Muscle of back (tissue), 11 donors: Measurements from ENCODE around the gene PRUNE2. TPM values are rescaled to one million over a fixed set of nuclear protein-coding genes. Genes with fewer than 3 reads are reported as not detected.

ENCODE experiments used
- DNase-seq, 3 donors: peaks; one replicate each; pipeline versions ENCODE4 v3.0.0 to v3.0.0-alpha.2; 2013
- polyA plus RNA-seq, 10 donors: library from polyadenylated mRNA; unstranded; fragments of 120-200 nt; gene quantifications; one replicate each; pipeline ENCODE4 v1.2.1, GENCODE V29; 2013; ENCODE audit not compliant: insufficient read length in 10 of 10

Gene PRUNE2
- polyA plus RNA-seq, 10 donors = 10.3 to 17.7 (median 12.8) TPM

DNA sequence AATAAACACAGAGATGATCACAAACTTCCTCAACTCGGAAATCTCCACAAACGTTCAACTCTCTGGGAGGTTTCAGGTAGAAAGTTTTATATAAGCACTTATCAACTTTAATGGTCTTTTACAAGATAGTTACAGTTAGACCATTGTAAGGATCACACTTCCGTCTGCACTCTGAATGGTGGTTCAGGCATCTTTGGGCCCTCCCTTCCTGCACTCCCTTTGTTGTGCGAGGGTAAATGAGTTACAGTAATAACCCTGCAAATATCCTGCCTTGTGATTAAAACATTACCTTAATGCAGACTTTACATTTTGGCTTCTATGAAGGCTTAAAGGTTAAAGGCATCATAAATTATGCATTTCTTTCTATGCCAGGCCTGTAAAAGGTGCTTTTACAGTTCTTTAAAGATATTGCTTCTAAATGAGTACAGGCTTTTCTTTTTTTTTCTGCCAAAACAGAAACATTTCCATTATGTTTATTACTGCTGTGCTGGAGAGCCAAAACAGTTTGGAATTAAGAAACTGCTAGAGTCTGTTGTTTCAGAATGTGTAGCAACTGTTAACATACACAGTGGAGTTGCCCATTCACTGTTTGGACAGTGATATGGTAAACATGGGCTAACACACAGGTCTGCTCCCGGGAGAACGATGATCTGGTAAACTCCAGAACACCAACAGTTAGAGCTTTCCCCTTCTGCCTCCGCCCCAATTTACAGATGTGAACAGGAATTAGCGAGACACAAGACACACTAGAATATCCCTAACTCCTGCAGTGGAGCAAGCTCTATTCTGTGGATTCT lies 1.1 kb downstream of the PRUNE2 start:
- no peak for DNase-seq

DNA sequence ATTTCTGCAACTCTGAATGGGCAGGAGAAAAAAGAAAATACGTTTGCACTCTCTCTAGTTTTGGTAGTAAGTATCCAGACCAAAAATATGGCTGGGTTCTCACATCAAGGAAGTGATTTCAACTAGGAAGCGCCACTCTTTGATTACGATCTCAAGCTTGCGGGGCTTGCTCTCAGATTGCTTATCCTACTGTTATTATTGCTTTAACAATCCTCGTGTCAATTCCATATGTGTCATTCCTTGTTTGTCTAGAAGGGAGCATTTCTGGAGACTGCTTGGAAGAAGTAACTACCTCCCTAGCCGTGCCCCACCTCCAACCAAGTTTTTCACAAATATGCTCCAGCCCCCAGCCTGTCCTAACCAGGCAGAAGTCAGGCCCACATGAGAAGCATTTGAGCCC lies 3.5 kb downstream of the PRUNE2 start:
- DNase-seq = no peak

DNA sequence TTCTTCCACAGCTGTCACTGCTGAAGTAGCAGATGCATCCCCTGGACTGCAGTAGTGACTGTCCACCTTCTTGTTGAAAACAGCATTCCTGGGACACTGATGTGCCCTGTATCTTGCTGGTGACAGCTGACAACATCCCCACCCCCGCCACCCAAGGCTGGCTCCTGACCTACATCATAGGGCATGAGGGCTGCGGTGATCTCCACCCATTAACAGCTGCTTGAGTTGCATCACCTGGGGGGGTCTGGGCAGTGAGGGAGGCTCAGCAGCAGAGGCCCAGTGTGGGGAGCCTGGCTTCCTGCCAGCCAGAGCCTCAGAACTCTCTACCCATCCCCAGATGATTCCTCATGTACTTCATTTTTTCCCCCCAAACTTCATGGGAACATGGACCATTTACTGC lies 4.1 kb downstream of the PRUNE2 start:
- DNase-seq = no peak

DNA sequence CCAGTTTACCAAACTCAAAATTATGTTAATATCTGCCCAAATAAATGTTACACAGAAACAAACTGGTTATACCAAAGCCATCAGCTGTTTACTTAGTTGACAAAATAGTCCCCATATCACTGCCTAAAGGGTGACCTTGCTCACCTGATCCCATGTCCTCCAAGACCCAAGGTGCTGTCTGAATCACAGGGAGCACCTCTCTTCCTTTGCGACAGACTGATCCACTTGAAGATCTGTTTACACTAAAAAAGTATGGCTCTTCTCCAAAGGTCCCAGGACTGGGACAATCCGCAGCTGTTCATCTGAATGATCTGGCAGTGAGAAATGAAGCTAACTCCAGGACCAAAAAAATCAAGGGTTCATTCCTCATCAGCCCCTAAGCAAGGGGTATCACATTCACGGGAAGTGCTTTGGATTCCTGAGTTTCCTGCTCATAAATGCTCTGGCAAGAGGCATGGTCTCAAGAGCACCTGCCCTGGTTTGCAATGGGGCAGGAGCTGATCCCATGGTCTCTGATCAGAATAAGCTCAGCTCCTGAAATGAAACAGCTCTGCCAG lies 5.0 kb downstream of the PRUNE2 start:
- DNase-seq = no peak

DNA sequence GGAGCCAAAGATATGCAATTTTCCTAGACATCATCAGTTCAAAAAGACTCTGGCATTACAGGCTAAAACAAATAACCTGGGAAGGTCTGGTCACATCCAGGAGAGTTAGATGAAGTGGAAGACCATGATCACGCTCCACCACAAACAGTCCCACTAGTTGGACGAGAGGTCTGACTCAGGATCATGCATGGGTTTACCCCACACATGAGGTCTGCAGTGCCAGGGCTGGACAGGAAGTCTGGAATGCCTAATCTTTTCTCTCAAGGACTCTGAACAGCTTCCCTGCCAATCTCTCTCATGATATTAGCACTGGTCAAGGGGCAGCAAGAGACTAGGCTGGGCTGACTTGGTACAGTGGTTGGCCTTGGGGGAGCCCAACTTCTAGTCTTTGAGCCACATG lies 7.1 kb downstream of the PRUNE2 start:
- no peak for DNase-seq

DNA sequence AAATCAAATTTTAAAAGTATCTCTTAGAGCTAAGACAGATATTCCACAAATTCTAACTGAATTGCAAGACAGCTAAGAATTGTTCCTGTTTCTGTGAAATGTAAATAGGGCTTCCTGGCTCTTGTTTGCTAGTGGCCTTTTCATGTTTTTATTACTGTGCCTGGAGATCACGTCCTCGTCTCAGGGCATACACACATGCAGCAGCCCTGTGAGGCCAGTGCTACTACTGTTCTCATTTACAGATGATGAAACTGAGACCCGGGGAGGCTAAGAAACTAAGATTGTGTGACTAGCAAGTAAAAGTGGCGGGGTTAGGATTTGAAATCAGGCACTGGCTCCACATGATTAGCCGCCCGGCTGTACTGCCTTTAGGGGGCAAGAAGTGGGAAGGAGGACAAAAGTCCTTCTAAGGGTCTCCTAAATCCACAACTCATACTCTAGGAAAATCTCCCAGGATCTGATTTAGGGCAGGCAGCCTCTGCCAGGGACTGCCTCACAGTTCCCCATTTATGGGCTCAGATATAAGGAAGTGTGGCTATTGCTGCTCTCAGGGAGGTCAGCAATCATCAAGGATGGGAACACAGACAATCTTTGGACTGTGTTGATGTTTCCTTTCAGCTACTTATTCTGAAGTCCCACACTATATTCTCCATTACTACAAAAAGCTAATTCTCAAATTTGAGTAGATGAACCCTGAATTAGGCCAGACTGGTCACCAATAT lies 7.9 kb downstream of the PRUNE2 start:
- no peak for DNase-seq

DNA sequence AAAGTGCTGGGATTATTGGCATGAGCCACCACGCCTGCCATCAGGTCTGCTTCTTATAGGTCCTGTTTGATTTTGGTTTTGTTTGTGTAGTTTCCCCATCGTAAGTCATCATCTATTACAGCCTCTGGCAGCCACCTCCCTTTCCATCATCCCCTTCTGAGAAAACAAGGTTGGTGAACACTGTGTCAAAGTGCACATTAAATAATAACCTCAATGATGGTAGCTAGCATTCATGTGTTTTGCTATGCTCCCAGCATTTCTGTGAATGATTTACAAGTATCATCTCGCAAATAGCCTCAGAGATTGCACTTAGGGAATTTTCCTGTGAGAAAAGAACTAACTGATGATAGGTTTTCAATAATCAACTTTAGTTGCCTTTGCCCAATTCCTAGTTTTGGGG lies 9.9 kb downstream of the PRUNE2 start:
- DNase-seq = no peak

DNA sequence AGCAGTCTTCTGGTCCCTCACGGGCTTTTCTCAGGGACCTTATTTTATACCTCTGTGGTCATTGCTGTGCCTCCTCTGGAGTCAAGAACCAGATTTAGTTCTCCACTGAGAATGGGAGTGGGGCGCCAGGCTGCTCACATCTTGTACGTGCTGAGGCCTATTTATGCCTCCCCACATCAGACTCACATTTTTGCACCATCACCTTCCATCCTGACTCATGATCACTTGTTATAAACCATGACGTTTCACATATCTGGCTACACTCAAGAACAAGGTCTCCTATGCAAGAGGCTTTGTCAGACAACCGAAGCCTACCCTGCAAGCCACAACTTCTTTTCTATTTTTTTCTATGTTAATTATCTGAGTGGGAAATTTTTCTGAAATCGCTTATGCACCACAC lies 10.7 kb downstream of the PRUNE2 start:
- no peak for DNase-seq

DNA sequence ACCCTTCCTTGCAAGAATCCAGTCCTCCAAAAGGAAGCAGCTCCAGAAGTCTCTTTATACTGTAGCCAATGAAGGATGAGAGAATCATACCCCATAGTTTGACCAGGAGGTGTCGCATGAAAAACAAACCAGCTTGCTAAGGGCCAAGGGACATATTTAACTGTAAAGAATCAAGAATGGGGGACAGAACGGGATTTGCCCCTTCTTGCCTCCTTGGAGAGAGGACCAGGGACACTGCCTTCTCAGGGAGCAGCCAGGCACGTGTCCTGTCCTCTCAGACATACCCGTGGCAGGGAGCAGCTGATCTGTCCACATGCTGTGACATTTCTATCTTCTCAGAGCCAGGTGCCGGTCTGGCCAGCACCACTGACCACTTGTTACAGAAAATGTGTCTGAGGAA lies 11.7 kb downstream of the PRUNE2 start:
- DNase-seq = no peak

DNA sequence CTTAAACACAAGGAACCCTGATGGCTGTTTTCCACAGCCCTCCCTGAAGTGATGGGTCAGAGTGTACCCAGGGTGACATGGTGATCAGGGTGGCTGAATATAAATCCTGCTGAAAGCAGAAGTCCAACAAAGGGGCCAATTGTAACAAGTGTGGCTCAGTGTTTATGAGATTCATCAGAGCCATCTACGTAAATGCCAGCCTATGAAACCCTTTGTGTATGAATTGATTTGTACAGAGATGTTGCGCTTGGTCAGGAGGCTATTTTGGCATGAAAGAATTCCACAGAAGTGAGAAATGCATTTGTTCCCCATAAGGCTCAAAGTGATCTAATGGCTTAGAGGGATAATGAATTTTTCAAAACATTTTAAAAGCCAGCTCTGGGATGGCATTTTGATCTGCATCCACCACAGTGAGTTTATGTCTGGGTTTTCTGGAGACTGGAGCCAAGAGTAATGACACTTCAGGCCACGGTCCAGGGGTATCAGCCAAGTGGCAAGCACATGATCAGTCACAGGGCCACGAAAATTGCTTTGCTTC lies 12.4 kb downstream of the PRUNE2 start:
- DNase-seq = peak in 2 of 3 donors; percentile 37 to 38

DNA sequence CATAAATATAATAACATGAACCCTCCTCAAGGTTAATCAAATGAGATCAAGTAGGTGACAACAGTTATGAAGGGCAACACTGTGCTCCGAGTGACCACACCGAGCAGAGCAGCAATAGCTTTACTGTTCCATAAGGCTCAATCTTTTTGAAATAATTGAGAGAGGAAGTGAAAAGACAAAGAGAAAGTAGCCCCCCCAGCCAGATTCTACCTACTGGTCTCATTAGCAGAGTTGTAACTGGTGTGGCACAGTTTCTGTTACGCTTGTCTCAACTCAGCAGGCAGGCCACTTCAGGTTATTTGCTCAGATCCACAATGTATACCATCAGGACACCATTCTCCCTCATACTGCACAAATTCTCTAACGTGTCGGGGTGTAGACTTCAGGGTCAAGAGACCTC lies 14.0 kb downstream of the PRUNE2 start:
- DNase-seq = no peak

DNA sequence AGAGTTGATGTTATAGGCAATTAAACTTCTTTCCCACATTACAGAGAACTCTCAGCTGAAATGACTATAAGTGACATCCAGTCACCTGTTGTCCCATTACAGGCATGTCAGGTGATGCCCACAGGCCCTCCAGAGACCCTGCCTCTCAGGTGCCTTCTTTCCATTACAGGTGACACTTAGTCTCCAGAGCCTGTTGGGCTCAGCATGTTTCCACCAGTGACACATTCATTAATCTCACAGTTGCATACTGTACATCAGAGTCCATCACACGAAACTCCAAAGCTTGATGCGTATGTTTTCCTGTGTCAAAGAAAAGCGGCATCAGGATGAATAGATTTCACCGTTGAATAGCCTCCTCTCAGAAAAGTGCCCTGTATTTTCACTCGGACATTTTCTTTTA lies 14.6 kb downstream of the PRUNE2 start:
- DNase-seq = no peak

DNA sequence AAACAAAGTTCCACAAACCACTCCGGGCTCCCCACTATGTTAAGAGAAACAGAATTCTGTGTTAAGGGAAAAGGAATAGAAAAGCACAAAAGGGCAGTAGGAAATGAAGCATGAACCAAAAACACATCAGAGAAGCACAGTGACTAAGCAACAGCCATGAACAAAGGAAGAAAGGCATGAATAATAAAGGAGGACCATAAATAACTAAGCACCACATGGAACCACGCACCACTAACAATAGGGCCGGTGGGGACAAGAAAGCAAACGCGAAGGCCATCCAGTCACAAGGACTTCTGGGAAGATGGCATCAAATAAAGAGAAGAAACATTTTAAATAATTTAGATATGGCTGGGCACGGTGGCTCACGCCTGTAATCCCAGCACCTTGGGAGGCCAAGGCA lies 18.0 kb downstream of the PRUNE2 start:
- DNase-seq = no peak

DNA sequence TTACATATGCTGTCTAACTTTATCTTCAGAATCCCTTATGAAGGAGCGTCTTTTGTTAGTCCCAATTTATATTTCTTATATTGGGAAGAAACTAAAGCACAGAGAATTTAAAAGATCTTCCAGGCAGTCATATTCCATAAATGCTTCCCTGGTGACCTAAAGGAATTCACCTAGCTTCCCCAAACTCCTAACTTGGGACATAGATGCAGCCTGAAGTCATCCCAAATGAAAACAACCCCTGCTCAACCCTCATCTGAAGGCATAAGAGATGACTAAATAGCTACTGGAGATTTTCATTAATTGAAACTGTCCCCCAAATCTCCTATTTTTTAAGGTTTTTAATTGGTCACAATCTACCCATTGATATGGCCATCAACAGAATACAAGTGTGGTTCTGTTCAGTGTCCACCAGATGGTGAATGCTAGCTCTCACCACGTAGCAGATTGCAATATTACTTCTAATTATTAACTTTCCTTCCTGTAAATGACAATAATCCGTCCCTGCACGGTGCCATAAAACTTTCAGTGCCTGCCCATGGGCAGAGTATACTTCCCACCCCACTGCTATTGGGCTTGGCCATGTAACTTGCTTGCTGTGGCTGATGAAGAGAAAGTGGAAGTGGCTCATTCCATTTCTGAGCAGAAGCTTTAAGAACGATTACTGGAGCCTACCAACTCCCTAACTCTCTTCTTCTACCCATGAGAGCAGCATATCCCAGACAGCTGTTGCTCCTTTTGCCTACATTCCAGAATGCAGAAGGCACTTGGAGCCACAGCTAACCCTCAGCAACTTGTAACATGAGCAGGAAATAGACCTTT lies 18.7 kb downstream of the PRUNE2 start:
- no peak for DNase-seq

DNA sequence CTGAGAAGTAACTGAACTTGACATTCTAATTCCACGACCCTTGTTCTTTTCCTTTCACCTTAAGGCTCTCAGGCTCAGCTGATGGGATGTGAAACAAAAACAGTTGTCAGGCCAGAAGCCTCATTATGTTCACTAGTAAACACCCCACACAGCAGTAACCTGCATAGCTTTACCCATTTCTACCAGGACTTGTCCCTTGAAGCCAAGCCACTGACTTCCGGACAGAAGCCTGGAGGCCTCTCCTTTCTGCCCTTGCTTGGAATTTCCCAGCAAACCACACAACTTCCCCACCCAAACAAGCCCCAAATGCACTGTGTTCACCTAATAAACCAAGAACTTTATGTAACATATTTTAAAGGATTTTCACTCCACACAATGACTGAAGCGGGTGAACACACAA lies 19.6 kb downstream of the PRUNE2 start:
- DNase-seq = no peak

DNA sequence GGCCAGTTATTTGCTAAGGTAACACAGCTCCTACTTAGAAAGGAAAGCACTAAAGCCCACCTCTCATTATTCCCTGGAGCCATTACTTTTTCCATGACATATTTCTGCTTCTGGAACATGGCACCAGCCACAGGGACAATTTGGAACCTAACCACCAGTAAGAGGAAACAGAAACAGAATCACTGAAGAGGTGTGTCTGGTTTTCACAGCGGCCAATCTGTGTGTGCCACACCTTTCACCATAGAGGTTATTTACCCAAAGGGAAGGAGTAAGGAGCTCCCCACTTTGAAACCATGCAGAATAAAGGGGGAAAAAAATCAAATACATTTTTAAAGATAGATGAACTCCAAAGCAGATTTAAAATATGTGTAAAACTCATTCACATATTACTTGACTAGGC lies 21.1 kb downstream of the PRUNE2 start:
- no peak for DNase-seq

DNA sequence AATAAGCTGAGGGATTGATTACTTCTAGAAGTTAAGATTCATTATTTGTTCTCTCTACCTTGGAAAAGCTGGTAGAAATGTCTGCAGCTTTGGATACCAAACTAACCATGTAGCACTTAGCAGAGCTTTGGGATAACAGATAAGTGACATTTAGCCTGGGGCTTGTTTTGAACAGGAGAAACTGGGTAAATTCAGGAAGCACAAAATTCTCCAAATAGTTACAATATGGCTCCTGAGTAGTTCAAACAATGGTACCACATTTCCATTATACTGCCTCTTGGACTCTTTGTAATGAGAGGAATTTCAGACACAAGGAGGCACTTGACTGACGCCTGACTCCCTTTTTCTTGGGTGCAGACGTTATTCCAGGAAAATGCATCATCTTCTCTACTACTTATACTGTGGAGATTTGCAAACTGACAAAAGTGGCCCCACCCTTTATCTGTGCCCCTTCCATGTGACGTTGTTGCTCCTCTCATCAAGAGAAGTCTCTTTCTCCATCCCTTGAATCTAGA lies 22.5 kb downstream of the PRUNE2 start:
- DNase-seq = no peak

DNA sequence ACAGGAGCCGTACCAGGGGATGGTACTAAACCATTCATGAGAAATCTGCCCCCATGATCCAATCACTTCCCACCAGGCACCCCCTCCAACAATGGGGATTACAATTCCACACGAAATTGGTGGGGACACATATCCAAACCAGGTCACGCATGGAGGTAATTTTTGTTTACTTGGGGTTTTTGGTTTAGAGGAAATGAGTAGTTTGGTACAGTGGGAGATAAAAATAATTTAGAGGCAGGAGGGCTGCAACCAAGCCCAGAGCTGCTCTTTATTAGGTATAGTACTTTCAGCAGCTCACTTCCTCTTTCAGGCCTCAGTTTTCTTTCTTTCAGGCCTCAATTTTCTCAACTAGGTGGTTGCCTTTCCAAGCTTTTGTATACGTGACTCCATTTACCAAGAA lies 23.2 kb downstream of the PRUNE2 start:
- DNase-seq = no peak

DNA sequence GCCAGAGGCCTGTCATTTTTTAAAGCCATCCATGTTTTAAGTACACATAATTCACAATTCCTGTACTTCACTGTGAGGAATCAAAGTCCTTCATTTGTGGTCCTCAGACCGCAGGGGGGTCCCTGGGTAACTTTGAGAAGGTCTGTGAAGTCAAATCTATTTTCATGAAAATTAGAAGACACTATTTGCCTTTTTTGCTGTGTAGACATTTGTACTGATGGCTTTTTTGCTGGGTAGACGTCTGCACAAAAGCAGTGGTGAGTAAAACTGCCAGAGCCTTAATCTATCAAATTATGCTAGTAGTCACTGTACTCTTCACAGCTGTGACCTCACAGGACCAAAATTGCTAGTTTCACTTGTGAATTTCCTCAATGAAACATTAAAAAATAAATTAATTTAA lies 25.7 kb downstream of the PRUNE2 start:
- DNase-seq = no peak

DNA sequence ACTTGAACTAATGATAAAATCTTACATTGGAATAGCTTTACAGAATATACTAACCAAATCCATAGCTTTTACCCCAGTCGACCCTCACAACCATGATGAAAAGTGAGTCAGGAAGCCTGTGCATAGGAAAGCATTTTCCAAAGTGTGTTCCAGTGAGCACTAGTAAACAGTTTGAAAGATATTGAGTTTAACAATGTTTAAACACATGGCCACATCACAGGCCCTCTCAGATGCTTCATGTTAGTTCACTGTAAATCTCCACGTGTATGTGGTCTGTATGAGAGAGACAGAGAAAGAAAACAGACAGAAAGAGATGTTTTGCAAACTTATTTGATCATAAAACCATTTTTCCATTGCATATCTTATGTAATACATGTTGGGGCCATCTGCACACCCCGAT lies 27.0 kb downstream of the PRUNE2 start:
- no peak for DNase-seq

DNA sequence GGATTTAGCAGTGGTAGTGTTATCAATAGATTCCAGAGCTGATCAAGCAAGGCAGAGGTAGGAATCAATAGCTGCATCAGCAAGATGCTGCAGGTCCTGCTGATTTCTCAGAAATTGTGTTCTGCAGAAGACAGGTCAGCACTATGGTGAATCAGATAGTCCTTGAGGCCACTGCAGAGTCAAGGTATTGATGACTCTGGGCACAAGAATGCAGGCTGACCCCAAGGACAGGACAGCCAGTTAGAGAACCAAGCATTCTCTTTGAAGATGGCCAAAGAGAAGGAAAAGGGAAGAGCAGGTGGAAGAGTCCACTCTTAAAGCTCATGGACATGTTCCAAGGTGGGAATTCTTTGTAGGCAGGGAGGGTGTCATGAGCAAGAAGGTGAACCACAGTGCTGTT lies 28.0 kb downstream of the PRUNE2 start:
- DNase-seq = no peak

DNA sequence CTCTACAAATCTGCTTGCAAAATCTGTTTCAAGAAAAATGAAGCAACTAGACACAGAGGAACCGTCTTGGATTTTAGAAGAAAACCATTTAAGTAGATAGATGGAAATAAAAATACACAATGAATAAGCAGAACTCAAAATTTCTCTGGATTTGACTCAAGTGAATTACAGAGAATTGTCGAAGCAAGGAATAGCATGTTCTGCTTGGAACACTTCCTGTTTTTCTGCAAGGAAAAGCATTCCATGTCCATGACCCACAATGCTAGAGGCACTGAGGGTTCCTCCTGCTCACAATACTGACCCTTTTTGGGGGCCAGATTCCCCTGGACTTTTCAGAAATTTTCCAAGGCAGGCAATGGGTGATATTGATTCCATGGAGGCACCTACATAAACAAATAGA lies 29.8 kb downstream of the PRUNE2 start:
- DNase-seq = no peak
